Endometrial microvascular endothelial cells (primary cell): ENCODE measurements around the gene BMP10. TPM values are rescaled to one million over a fixed set of nuclear protein-coding genes. Genes with fewer than 3 reads are reported as not detected.

ENCODE experiments used
- in situ Hi-C: cut with HindIII; loops from 2 replicates; pipeline ENCODE4 v1.10.0; 2017; ENCODE audit warnings: low sequenced_read_pairs, low pct_unique_long_range_greater_than_20kb; ENCODE audit errors: inconsistent ontology term
- total RNA-seq: library from RNA; depleted of rRNA; stranded (reverse); fragments of >200 nt; gene quantifications from one replicate; pipeline ENCODE4 v1.2.3, GENCODE V29; 2015; ENCODE audit errors: inconsistent ontology term

The BMP10 gene
- total RNA-seq, 1 donor from 2014 or later: not detected

DNA sequence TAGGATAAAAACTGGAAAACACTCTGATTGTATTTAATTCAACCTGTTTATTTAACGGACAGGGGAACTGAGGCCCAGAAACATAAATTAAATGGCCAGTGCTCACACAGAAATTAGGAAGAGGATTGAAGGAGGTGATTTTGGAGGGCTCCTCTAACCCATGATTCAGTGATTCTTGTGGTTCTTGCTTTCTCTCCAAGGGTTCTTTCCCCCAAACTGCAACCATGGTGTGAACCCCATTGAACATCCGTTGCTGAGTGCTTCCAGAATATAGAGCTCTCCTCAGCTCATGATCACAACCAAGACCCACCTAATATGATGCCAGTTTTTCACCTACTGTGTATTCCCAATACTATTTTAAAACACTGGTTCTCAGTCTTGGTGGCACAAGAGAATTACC is 41.4 kb downstream of the BMP10 start:
- in situ Hi-C loops: loop anchor here (5.0 kb wide), 1 partner anchor 77 kb away; no protein-coding TSS in a partner anchor

- in situ Hi-C loops: no loop called here
Measured at GRCh38 chr2:68828887-68829708, 42.1 kb downstream of the BMP10 start.

DNA sequence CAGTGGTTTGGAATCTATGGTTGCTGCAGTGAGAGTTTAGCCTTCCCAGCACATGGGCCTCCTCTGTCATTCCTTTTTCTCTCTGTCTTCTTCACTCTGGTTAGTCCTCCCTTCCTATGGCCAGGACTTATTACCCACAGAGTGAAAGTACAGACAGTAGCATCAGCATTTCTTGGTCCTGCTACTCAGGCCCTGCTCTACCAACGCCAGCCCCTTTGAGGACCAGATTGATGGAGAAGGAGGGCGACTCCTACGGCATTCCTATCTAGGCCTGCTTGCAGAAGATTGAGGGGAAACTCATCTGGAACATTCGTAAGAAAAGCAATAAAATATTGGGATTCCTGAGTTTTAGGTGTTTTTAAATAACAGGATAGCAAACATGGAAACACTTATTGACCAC is 43.5 kb downstream of the BMP10 start:
- in situ Hi-C loops: no loop called here

DNA sequence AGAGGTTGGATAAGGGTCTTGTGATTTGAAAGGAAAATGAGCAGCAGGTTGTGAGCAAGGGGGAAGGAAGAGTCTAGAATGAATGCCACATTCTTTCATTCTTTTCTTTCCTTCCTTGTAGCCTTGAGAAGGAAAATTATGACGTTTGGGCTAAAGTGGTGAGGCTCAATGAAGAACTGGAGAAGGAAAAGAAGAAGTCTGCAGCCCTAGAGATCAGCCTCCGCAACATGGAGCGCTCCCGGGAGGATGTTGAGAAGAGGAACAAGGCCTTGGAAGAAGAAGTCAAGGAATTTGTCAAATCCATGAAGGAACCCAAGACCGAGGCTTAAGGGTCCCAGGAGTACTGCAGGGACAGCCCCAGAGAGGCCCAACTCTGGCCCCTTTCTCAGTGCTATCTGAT is 45.3 kb downstream of the BMP10 start:
- in situ Hi-C loops: no loop called here

- in situ Hi-C loops: no loop called here
Measured at GRCh38 chr2:68824831-68825230, 46.4 kb downstream of the BMP10 start.

- in situ Hi-C loops: no loop called here
Measured at GRCh38 chr2:68822207-68822872, 48.9 kb downstream of the BMP10 start.

DNA sequence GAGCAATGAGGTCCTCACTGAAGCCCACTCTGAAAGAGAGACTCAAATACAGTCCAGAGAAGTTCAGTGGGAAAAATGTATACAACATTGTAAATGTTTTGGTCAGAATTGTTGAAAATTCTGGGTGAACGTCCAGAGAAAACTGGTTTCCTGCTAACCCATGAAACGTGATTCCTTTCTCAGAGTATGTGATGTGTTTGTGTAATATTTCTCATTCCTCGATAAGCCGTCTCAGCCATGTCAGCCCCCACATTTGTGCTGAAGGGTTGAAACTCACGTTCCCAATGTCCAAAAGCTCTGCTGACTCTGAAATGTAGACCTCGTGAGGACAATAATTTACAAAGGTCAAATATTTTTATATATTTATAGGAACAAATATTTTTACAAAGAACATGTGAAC is 51.6 kb downstream of the BMP10 start:
- in situ Hi-C loops: no loop called here

DNA sequence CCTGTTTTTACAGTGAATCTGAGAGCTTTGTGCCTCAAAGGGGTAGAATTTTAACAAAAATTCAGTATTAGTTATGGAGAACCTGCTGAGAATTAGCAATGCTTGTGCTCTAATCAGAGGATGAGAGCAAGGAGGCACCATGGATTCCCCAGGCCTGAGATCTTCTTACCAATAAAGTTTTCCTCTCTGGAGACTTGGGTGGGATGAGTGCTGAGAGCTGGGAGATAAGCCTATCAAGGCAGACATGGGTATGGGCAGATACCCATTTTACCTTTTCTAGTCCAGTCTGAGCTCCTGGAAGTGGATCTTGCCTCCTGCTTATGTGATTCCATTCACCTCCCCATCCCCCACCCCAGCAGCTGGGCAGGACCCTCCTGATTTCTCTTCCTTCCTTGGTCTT is 53.9 kb downstream of the BMP10 start:
- in situ Hi-C loops: no loop called here

Other genes starting within 250 kb of the BMP10 start
- not detected for gene PROKR1, start 227.8 kb downstream of the BMP10 start, total RNA-seq
- 20.5 TPM for gene ARHGAP25, start 136.6 kb downstream of the BMP10 start, total RNA-seq
- not detected for gene GKN2, start 81.5 kb upstream of the BMP10 start, total RNA-seq
- gene GKN1, start 103.2 kb upstream of the BMP10 start, total RNA-seq: not detected
- gene ANTXR1, start 141.8 kb upstream of the BMP10 start, total RNA-seq: 5.6 TPM